Mucosa of stomach (tissue), 1 donor: ENCODE results near the gene NSUN3.
A peak's percentile ranks its signal among the peaks of the same experiment; 100 is the strongest.

Experiments used
- H3K27me3 ChIP-seq: one replicate; pipeline ENCODE4 v1.7.0; 2013; ENCODE audit warnings: mild to moderate bottlenecking, low read length; ENCODE audit not compliant: control insufficient read depth, insufficient read depth
- H3K36me3 ChIP-seq: one replicate; pipeline ENCODE4 v1.7.0; 2013; ENCODE audit warnings: low read length; ENCODE audit not compliant: control insufficient read depth, insufficient read depth
- H3K4me1 ChIP-seq: one replicate; pipeline ENCODE4 v1.7.0; 2013; ENCODE audit warnings: mild to moderate bottlenecking, low read length; ENCODE audit not compliant: control insufficient read depth, insufficient read depth
- H3K4me3 ChIP-seq: one replicate; pipeline ENCODE4 v1.7.0; 2013; ENCODE audit warnings: low read length
- H3K9ac ChIP-seq: one replicate; pipeline ENCODE4 v1.7.0; 2013; ENCODE audit warnings: mild to moderate bottlenecking, low read length, moderate library complexity
- H3K9me3 ChIP-seq: one replicate; pipeline ENCODE4 v1.7.0; 2013; ENCODE audit warnings: mild to moderate bottlenecking, low read length, moderate library complexity; ENCODE audit not compliant: control insufficient read depth
- donor health status: Pancreatic carcinoma.

The NSUN3 gene

GRCh38 chr3:94049267-94049666 is 13.6 kb upstream of the NSUN3 start:
- Histone ChIP-seq H3K4me3 (no peak overlapping the region), H3K36me3 (no peaks in the 10 kb centered on the region), H3K4me1 (no peaks in the 10 kb centered on the region), H3K27me3 (no peaks in the 10 kb centered on the region), H3K9ac (no peak overlapping the region), H3K9me3 (no peaks in the 10 kb centered on the region)

- Histone ChIP-seq H3K9ac (no peak overlapping the region), H3K27me3 (no peaks in the 10 kb centered on the region), H3K4me3 (no peak overlapping the region), H3K4me1 (no peaks in the 10 kb centered on the region), H3K9me3 (no peaks in the 10 kb centered on the region), H3K36me3 (no peaks in the 10 kb centered on the region)
Observed at GRCh38 chr3:94050546-94050945, 12.3 kb upstream of the NSUN3 start.

GRCh38 chr3:94061297-94061696 is 1.6 kb upstream of the NSUN3 start:
- no peaks in the 10 kb centered on the region for H3K36me3 ChIP-seq
- no peak overlapping the region for H3K4me3 ChIP-seq
- H3K9ac ChIP-seq = no peak overlapping the region
- peaks cover 16% of the 10 kb centered on the region for H3K4me1 ChIP-seq
- no peaks in the 10 kb centered on the region for H3K27me3 ChIP-seq
- no peaks in the 10 kb centered on the region for H3K9me3 ChIP-seq

GRCh38 chr3:94063496-94064119 is 747 bp downstream of the NSUN3 start:
- Histone ChIP-seq H3K9me3 (no peaks in the 10 kb centered on the region), H3K36me3 (no peaks in the 10 kb centered on the region), H3K4me1 (peaks cover 33% of the 10 kb centered on the region), H3K4me3 (peak overlapping the region; percentile 77), H3K9ac (peak overlapping the region; percentile 95), H3K27me3 (no peaks in the 10 kb centered on the region)

- H3K4me1 ChIP-seq = peaks cover 38% of the 10 kb centered on the region
Observed at GRCh38 chr3:94064243-94064860, 1.5 kb downstream of the NSUN3 start.

GRCh38 chr3:94065122-94065521 is 2.3 kb downstream of the NSUN3 start:
- H3K4me3 ChIP-seq = no peak overlapping the region
- no peaks in the 10 kb centered on the region for H3K27me3 ChIP-seq
- peaks cover 38% of the 10 kb centered on the region for H3K4me1 ChIP-seq
- no peak overlapping the region for H3K9ac ChIP-seq
- H3K36me3 ChIP-seq = no peaks in the 10 kb centered on the region
- H3K9me3 ChIP-seq = no peaks in the 10 kb centered on the region

More at GRCh38 chr3:94064243-94064860, 1.5 kb downstream of the NSUN3 start:
- Histone ChIP-seq H3K9me3 (no peaks in the 10 kb centered on the region), H3K27me3 (no peaks in the 10 kb centered on the region), H3K36me3 (no peaks in the 10 kb centered on the region), H3K9ac (no peak overlapping the region), H3K4me3 (no peak overlapping the region)

- H3K36me3 ChIP-seq = no peaks in the 10 kb centered on the region
- no peaks in the 10 kb centered on the region for H3K9me3 ChIP-seq
- peaks cover 38% of the 10 kb centered on the region for H3K4me1 ChIP-seq
- no peak overlapping the region for H3K4me3 ChIP-seq
- no peaks in the 10 kb centered on the region for H3K27me3 ChIP-seq
- H3K9ac ChIP-seq = no peak overlapping the region
Observed at GRCh38 chr3:94065819-94066480, 3.1 kb downstream of the NSUN3 start.

GRCh38 chr3:94066506-94067500 is 3.9 kb downstream of the NSUN3 start:
- H3K36me3 ChIP-seq = no peaks in the 10 kb centered on the region
- H3K9me3 ChIP-seq = no peaks in the 10 kb centered on the region
- no peaks in the 10 kb centered on the region for H3K27me3 ChIP-seq
- no peak overlapping the region for H3K9ac ChIP-seq
- H3K4me1 ChIP-seq = peaks cover 38% of the 10 kb centered on the region
- no peak overlapping the region for H3K4me3 ChIP-seq

GRCh38 chr3:94069194-94069813 is 6.4 kb downstream of the NSUN3 start:
- Histone ChIP-seq H3K4me3 (no peak overlapping the region), H3K4me1 (peaks cover 31% of the 10 kb centered on the region), H3K9me3 (no peaks in the 10 kb centered on the region), H3K9ac (no peak overlapping the region), H3K36me3 (no peaks in the 10 kb centered on the region), H3K27me3 (no peaks in the 10 kb centered on the region)

- H3K27me3 ChIP-seq = no peaks in the 10 kb centered on the region
- no peaks in the 10 kb centered on the region for H3K36me3 ChIP-seq
- no peaks in the 10 kb centered on the region for H3K9me3 ChIP-seq
- peaks cover 23% of the 10 kb centered on the region for H3K4me1 ChIP-seq
- no peak overlapping the region for H3K4me3 ChIP-seq
- H3K9ac ChIP-seq = no peak overlapping the region
Observed at GRCh38 chr3:94070341-94070911, 7.6 kb downstream of the NSUN3 start.

- Histone ChIP-seq H3K9me3 (no peaks in the 10 kb centered on the region), H3K9ac (no peak overlapping the region), H3K4me1 (peaks cover 17% of the 10 kb centered on the region), H3K36me3 (peaks cover 5% of the 10 kb centered on the region), H3K27me3 (no peaks in the 10 kb centered on the region), H3K4me3 (no peak overlapping the region)
Observed at GRCh38 chr3:94071713-94072284, 8.9 kb downstream of the NSUN3 start.
